Common myeloid progenitor, CD34-positive (primary cell): ENCODE data around the gene ZDHHC14.
"Not testable (repeated sequence)": the region's sequence is repeated elsewhere in the genome, so short reads cannot be mapped to it uniquely, and the experiment has no call there.

Experiments
- CTCF ChIA-PET: fragments of 350-600 bp; sonication (Branson Sonifier 250); formaldehyde crosslinking; loops from one replicate; lab custom pipeline; 2021; ENCODE audit warnings: antibody characterized with exemption; lab: Charles Lee
- POLR2A ChIA-PET: fragments of 350-600 bp; sonication (Branson Sonifier 250); formaldehyde crosslinking; loops from one replicate; lab custom pipeline; 2021; ENCODE audit warnings: antibody characterized with exemption; lab: Charles Lee
- DNase-seq, 3 donors: peaks; one replicate each; pipeline versions ENCODE4 v3.0.0 to v3.0.0-alpha.2; 2013
- H3K27ac ChIP-seq, 2 experiments: 1 replicate in 1 of 2; 2 replicates in 1 of 2; pipeline ENCODE4 v1.7.0; 2013; ENCODE audit warnings: inconsistent platforms in 2 of 2, low read length in 2 of 2, mild to moderate bottlenecking in 2 of 2, low read depth in 1 of 2, moderate library complexity in 1 of 2; ENCODE audit not compliant: severe bottlenecking in 2 of 2, insufficient read depth in 1 of 2, poor library complexity in 1 of 2
- H3K27me3 ChIP-seq, 5 experiments: replicated peaks in 2 of 5; 1 replicate in 3 of 5; 2 replicates in 2 of 5; pipeline versions ENCODE4 v1.6.1 to v1.7.0; 2013; ENCODE audit warnings: low read length in 4 of 5, mild to moderate bottlenecking in 2 of 5, moderate library complexity in 2 of 5, inconsistent platforms in 1 of 5; ENCODE audit not compliant: insufficient read depth in 5 of 5, control insufficient read depth in 4 of 5
- H3K36me3 ChIP-seq, 4 experiments: 1 replicate in 2 of 4; 2 replicates in 2 of 4; pipeline versions ENCODE4 v1.6.1 to v1.7.0; 2013; ENCODE audit warnings: low read length in 3 of 4, control low read depth in 1 of 4, mild to moderate bottlenecking in 1 of 4; ENCODE audit not compliant: control insufficient read depth in 4 of 4, insufficient read depth in 4 of 4
- H3K4me1 ChIP-seq, 4 experiments: 1 replicate in 3 of 4; 2 replicates in 1 of 4; pipeline versions ENCODE4 v1.6.1 to v1.7.1; 2013; ENCODE audit warnings: low read length in 3 of 4, mild to moderate bottlenecking in 3 of 4, control low read depth in 1 of 4, inconsistent platforms in 1 of 4, moderate library complexity in 1 of 4; ENCODE audit not compliant: control insufficient read depth in 4 of 4, insufficient read depth in 4 of 4; ENCODE audit errors: control extremely low read depth in 1 of 4
- H3K4me3 ChIP-seq, 7 experiments: 1 replicate in 4 of 7; 2 replicates in 3 of 7; pipeline versions ENCODE4 v1.5.1 to v1.7.0; 2013; ENCODE audit warnings: mild to moderate bottlenecking in 7 of 7, low read length in 6 of 7, moderate library complexity in 6 of 7, inconsistent platforms in 2 of 7, low read depth in 2 of 7, control low read depth in 1 of 7; ENCODE audit not compliant: insufficient read depth in 4 of 7, control insufficient read depth in 1 of 7; ENCODE audit errors: extremely low read depth in 1 of 7
- H3K9me3 ChIP-seq, 5 experiments: 1 replicate in 4 of 5; 2 replicates in 1 of 5; pipeline versions ENCODE4 v1.6.1 to v1.7.1; 2013; ENCODE audit warnings: low read length in 4 of 5, mild to moderate bottlenecking in 2 of 5, inconsistent platforms in 1 of 5, low read depth in 1 of 5, moderate library complexity in 1 of 5; ENCODE audit not compliant: control insufficient read depth in 4 of 5, insufficient read depth in 2 of 5; ENCODE audit errors: control extremely low read depth in 1 of 5
- WGBS: methylation state at CpG from one replicate; pipeline ENCODE4 v1.1.5; 2013; ENCODE audit not compliant: insufficient coverage; 5-methylcytosine and 5-hydroxymethylcytosine counted together

ZDHHC14 gene

GRCh38 chr6:157575436-157576145 lies 194.6 kb downstream of the ZDHHC14 start:
- Histone ChIP-seq H3K27ac (no peak overlapping the region), H3K4me3 (no peak overlapping the region), H3K36me3 (no peaks in the 10 kb centered on the region), H3K9me3 (peaks cover 0 to 6% (median 0%) of the 10 kb centered on the region in 5 experiments), H3K4me1 (peaks cover 0 to 4% (median 0%) of the 10 kb centered on the region in 4 experiments), H3K27me3 (no peaks in the 10 kb centered on the region)
- POLR2A ChIA-PET = no interaction called here
- no peak for DNase-seq
- 96% methylated on average over 8 of the region's 9 CpGs for WGBS
- CTCF ChIA-PET = interaction anchor here (1.4 kb wide), 1 partner anchor 12 kb away, joined by 3 read pairs; no protein-coding TSS in a partner anchor

- H3K9me3 ChIP-seq, H3K4me3 ChIP-seq, H3K27me3 ChIP-seq, H3K27ac ChIP-seq, CTCF ChIA-PET, POLR2A ChIA-PET, DNase-seq, H3K36me3 ChIP-seq, H3K4me1 ChIP-seq: not testable (repeated sequence)
These were observed 196.0 kb downstream of the ZDHHC14 start for GRCh38 chr6:157576991-157577390.

DNA sequence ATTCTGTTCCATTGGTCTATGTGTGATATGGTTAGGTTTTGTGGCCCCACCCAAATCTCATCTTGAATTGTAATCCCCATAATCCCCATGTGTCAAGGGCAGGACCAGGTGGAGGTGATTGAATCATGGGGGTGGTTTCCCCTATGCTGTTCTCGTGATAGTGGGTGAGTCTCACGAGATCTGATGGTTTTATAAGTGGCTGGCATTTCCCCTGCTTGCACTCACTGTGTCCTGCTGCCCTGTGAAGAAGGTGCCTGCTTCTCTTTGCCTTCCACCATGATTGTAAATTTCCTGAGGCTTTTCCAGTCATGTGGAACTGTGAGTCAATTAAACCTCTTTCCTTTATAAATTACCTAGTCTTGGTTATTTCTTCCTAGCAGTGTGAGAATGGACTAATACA lies 197.5 kb downstream of the ZDHHC14 start:
- CTCF ChIA-PET, POLR2A ChIA-PET: not testable (repeated sequence)
- 100% methylated on average over 2 of the region's 2 CpGs for WGBS

DNA sequence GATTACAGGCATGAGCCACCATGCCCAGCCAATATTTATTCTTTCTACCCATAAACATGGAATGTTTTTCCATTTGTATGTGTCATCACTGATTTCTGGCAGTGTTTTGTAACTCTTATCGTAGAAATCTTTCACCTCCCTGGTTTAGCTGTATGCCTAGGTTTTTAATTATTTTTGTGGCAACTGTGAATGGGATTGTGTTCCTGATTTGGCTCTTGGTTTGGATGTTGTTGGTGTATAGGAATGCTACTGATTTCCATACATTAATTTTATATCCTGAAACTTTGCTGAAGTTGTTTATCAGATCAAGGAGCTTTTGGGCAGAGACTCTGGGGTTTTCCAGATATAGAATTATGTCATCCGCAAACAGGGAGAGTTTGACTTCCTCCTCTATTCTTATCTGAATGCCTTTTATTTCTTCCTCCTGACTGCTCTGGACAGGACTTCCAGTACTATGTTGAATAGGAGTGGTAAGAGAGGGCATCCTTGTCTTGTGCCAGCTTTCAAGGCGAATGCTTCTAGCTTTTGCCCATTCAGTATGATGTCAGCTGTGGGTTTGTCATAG lies 198.6 kb downstream of the ZDHHC14 start:
- no peak overlapping the region for H3K4me3 ChIP-seq
- H3K27me3 ChIP-seq = no peaks in the 10 kb centered on the region
- H3K27ac ChIP-seq = no peak overlapping the region
- POLR2A ChIA-PET = no interaction called here
- H3K36me3 ChIP-seq = no peaks in the 10 kb centered on the region
- H3K9me3 ChIP-seq = peaks cover 0 to 19% (median 2%) of the 10 kb centered on the region in 5 experiments
- 20% methylated on average over 1 of the region's 3 CpGs for WGBS
- CTCF ChIA-PET = interaction anchor here (0.9 to 1.7 kb wide), 2 partner anchors 13 to 33 kb away, joined by 3 read pairs; no protein-coding TSS in a partner anchor
- H3K4me1 ChIP-seq = peaks cover 0 to 4% (median 0%) of the 10 kb centered on the region in 4 experiments
- DNase-seq = peak in 1 of 3 donors; percentile 4

More for the DNA sequence above, 197.5 kb downstream of the ZDHHC14 start:
- H3K4me1 ChIP-seq, H3K27ac ChIP-seq, H3K4me3 ChIP-seq, H3K27me3 ChIP-seq, DNase-seq, H3K36me3 ChIP-seq: not testable (repeated sequence)
- peaks cover 0 to 19% (median 2%) of the 10 kb centered on the region in 5 experiments for H3K9me3 ChIP-seq

GRCh38 chr6:157584036-157584435 lies 203.0 kb downstream of the ZDHHC14 start:
- Histone ChIP-seq H3K4me3 (no peak overlapping the region), H3K27me3 (no peaks in the 10 kb centered on the region), H3K4me1 (peaks cover 0 to 2% (median 0%) of the 10 kb centered on the region in 4 experiments), H3K9me3 (peaks cover 0 to 14% (median 4%) of the 10 kb centered on the region in 5 experiments), H3K36me3 (no peaks in the 10 kb centered on the region), H3K27ac (no peak overlapping the region)
- no peak for DNase-seq
- CTCF ChIA-PET = no interaction called here
- 96% methylated on average over 3 of the region's 3 CpGs for WGBS
- POLR2A ChIA-PET = no interaction called here

DNA sequence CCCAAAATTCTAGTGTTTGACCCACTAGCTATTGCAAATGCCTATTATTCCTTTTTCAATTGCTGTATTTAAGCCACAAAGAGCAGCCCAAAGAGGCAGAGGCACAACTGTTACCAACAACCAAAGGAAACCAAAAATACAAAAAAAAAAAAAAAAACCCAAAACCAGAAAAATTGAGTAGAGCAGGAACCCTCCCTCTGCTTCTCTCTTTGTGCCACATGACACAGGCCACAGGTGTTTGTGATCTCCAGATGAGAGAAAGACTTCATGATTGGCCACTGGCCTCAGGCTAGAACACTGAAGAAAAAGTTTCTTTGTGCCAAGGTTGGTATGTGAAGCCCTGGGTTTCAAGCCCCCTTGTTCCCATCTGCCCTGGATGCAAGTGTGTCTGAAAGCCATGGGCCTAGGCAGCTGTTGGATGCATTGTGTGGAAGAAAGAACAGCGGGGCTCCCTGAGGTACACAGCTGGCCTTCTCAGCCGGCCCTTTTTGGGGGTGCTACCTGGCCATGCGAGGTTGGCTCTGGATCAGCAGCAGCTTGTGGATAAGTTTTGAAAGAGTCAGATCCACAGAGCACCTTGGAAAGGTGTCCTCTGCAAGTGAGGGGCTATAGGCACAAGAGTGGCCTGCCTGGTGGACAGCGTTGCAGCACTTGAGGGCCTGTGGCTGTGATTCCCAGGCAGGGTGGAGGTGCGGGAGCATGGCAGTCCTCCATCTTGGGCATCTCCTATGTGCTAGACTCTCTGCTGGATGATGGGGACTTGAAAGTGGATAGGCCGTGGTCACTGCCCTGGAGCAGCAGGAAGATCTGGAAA lies 204.5 kb downstream of the ZDHHC14 start:
- CTCF ChIA-PET = no interaction called here
- no peak for DNase-seq

More for the DNA sequence above, 204.5 kb downstream of the ZDHHC14 start:
- POLR2A ChIA-PET = interaction anchor here (0.6 kb wide), 1 partner anchor 270 kb away, joined by 3 read pairs; no protein-coding TSS in a partner anchor
- Histone ChIP-seq H3K4me1 (no peaks in the 10 kb centered on the region), H3K27me3 (no peaks in the 10 kb centered on the region), H3K27ac (no peak overlapping the region), H3K36me3 (no peaks in the 10 kb centered on the region), H3K4me3 (no peak overlapping the region), H3K9me3 (peaks cover 3 to 24% (median 12%) of the 10 kb centered on the region in 5 experiments)
- WGBS = 95% methylated on average over 6 of the region's 6 CpGs
